Endometrium (tissue), 2 donors: ENCODE results near the gene NUP42.
"Not testable (repeated sequence)": the region's sequence is repeated elsewhere in the genome, so short reads cannot be mapped to it uniquely, and the experiment has no call there.

Experiments used
- FAIRE-seq: peaks from 2 replicates; lab custom pipeline; 2012; peaks lifted over from hg19 to GRCh38; lab: Jason Lieb, UNC
- donor health status: control.
- donor health status: control.

The NUP42 gene

GRCh38 chr7:23205577-23205908 lies 23.7 kb downstream of the NUP42 start:
- FAIRE-seq: no peak

- no peak for FAIRE-seq
Measured at GRCh38 chr7:23205909-23206767, 24.3 kb downstream of the NUP42 start.

- FAIRE-seq: no peak
Measured at GRCh38 chr7:23207021-23207420, 25.2 kb downstream of the NUP42 start.

GRCh38 chr7:23207884-23208283 lies 26.0 kb downstream of the NUP42 start:
- FAIRE-seq: no peak

GRCh38 chr7:23208316-23208715 lies 26.5 kb downstream of the NUP42 start:
- FAIRE-seq: no peak

- no peak for FAIRE-seq
Measured at GRCh38 chr7:23210506-23210905, 28.7 kb downstream of the NUP42 start.

- FAIRE-seq: no peak
Measured at GRCh38 chr7:23211589-23211988, 29.7 kb downstream of the NUP42 start.

- no peak for FAIRE-seq
Measured at GRCh38 chr7:23212395-23212794, 30.5 kb downstream of the NUP42 start.

GRCh38 chr7:23212841-23213240 lies 31.0 kb downstream of the NUP42 start:
- FAIRE-seq: no peak

- no peak for FAIRE-seq
Measured at GRCh38 chr7:23213755-23214154, 31.9 kb downstream of the NUP42 start.

- no peak for FAIRE-seq
Measured at GRCh38 chr7:23214423-23214822, 32.6 kb downstream of the NUP42 start.

- no peak for FAIRE-seq
Measured at GRCh38 chr7:23214938-23215337, 33.1 kb downstream of the NUP42 start.

- no peak for FAIRE-seq
Measured at GRCh38 chr7:23216021-23216420, 34.2 kb downstream of the NUP42 start.

GRCh38 chr7:23218196-23218595 lies 36.3 kb downstream of the NUP42 start:
- no peak for FAIRE-seq

- no peak for FAIRE-seq
Measured at GRCh38 chr7:23220690-23221305, 39.0 kb downstream of the NUP42 start.

GRCh38 chr7:23222439-23223030 lies 40.7 kb downstream of the NUP42 start:
- FAIRE-seq: no peak

- not testable (repeated sequence) for FAIRE-seq
Measured at GRCh38 chr7:23224364-23224763, 42.5 kb downstream of the NUP42 start.

- FAIRE-seq: no peak
Measured at GRCh38 chr7:23226844-23227450, 45.1 kb downstream of the NUP42 start.

GRCh38 chr7:23228412-23228811 lies 46.6 kb downstream of the NUP42 start:
- no peak for FAIRE-seq

GRCh38 chr7:23230641-23231101 lies 48.8 kb downstream of the NUP42 start:
- FAIRE-seq: no peak

GRCh38 chr7:23232966-23233365 lies 51.1 kb downstream of the NUP42 start:
- FAIRE-seq: no peak

- no peak for FAIRE-seq
Measured at GRCh38 chr7:23234569-23235296, 52.9 kb downstream of the NUP42 start.
